Adrenal gland (tissue), 12 donors: ENCODE results near the gene TAF11L2. TPM values are rescaled to one million over a fixed set of nuclear protein-coding genes. Genes with fewer than 3 reads are reported as not detected.
"Not testable (repeated sequence)": the region's sequence is repeated elsewhere in the genome, so short reads cannot be mapped to it uniquely, and the experiment has no call there.

Experiments
- DNase-seq, 7 donors: peaks; one replicate each; pipeline ENCODE4 v3.0.0-alpha.2; 2019 to 2020
- H3K27ac ChIP-seq, 5 donors: fragments of 200-600 bp; sonication (generic) in 4 of 5; 1 replicate in 3 of 5; 2 replicates in 2 of 5; pipeline versions ENCODE4 v1.5.1 to v1.8.0; 2016 to 2020; ENCODE audit warnings: mild to moderate bottlenecking in 1 of 5
- H3K27me3 ChIP-seq: fragments of 200-600 bp; 2 replicates; pipeline ENCODE4 v1.8.0; 2021
- H3K36me3 ChIP-seq, 2 donors: fragments of 200-600 bp; replicated peaks in 1 of 2; 1 replicate in 1 of 2; 2 replicates in 1 of 2; pipeline versions ENCODE4 v1.5.1 to v1.8.0; 2018 to 2022
- H3K4me1 ChIP-seq, 2 donors: fragments of 200-600 bp; replicated peaks in 1 of 2; 1 replicate in 1 of 2; 2 replicates in 1 of 2; pipeline versions ENCODE4 v1.5.1 to v1.8.0; 2018 to 2021
- H3K4me3 ChIP-seq, 4 donors: fragments of 200-600 bp; sonication (generic) in 3 of 4; one replicate each; pipeline ENCODE4 v1.5.1; 2016 to 2018
- H3K9me3 ChIP-seq, 3 donors: fragments of 200-600 bp; sonication (generic) in 1 of 3; replicated peaks in 1 of 3; 1 replicate in 2 of 3; 2 replicates in 1 of 3; pipeline versions ENCODE4 v1.5.1 to v1.8.0; 2016 to 2021
- POLR2A ChIP-seq, 2 donors: fragments of 450-650 bp; IDR thresholded peaks; one replicate each; pipeline ENCODE4 v1.6.1; 2017; ENCODE audit warnings: antibody characterized with exemption in 2 of 2, mild to moderate bottlenecking in 2 of 2, moderate library complexity in 1 of 2
- WGBS, 4 donors: extraction: QIAGEN DNeasy Blood & Tissue Kit in 2 of 4; methylation state at CpG; one replicate each; pipeline versions ENCODE4 v1.1.5 to v1.1.7; 2013 to 2017; 5-methylcytosine and 5-hydroxymethylcytosine counted together
- intact Hi-C, 2 donors: fragments of 100-400 bp; cut with DNase I; formaldehyde crosslinking; loops; one replicate each; pipeline versions ENCODE4 v1.14.1 to v1.15.0; 2022 to 2023
- polyA plus RNA-seq, 3 donors: library from polyadenylated mRNA; stranded (reverse); fragments of 200-250 nt in 2 of 3; fragments of 350-450 nt in 1 of 3; fragmentation: Illumina TruSeq in 1 of 3; extraction: RNeasy Lipid Tissue Mini Kit (QIAGEN cat#74804) in 1 of 3; gene quantifications; one replicate each; pipeline ENCODE4 v1.2.3, GENCODE V29; 2013 to 2014
- total RNA-seq, 9 donors: library from RNA; depleted of rRNA in 4 of 9; stranded (reverse); fragments of >200 nt in 4 of 9; fragments of 120-200 nt in 1 of 9; fragmentation: NEBNext Ultra II Directional in 1 of 9; extraction: Animal tissue kit (Norgen Biotek cat#: 25700) in 1 of 9; gene quantifications; one replicate each; pipeline versions ENCODE4 v1.1.0 to v1.2.4, GENCODE V29; 2013 to 2023
- TF ChIP-seq, protein P1 (sequence below), 6 experiments: fragments of 450-650 bp in 4 of 6; fragments of 200-600 bp in 2 of 6; sonication (generic) in 1 of 6; IDR thresholded peaks; 1 replicate in 5 of 6; 2 replicates in 1 of 6; pipeline versions ENCODE4 v1.5.1 to v1.8.0; 2016 to 2021; ENCODE audit warnings: antibody characterized with exemption in 6 of 6, mild to moderate bottlenecking in 2 of 6, moderate library complexity in 1 of 6
- donor health status: healthy with polysubstance abuse.
- donor health status: Bipolar disorder and iron deficiency.
- donor health status: DM: yes; HTN: yes; CAD: no.
- donor health status: DM: no; HTN: no; CAD: no.
- donor health status: DM: no; HTN: no; CAD: no.
- donor health status: DM: yes; HTN: yes; CAD: no.

The TAF11L2 gene
- total and polyA plus RNA-seq, 12 donors: not detected

DNA sequence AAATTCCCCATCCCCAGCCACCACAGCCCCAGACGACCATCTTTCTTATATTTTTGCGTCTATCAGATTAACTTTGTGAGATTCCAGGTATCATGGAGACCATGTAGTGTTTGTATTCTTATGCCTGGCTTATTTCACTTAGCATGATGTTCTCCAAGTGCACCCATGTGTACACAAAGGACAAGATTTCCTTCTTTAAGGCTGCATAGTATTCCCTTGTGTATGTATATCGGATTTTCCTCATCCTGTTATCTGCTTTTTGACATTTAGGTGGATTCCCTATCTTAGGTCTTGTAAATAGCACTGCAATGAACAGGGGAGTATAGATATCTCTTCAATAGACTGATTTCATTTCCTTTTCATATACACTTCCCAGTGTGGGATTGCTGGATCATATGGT, 5.3 kb upstream of the TAF11L2 start:
- TF ChIP-seq POLR2A (IDR thresholded peaks at IDR 0.05): no peak
- TF ChIP-seq, protein P1, sequence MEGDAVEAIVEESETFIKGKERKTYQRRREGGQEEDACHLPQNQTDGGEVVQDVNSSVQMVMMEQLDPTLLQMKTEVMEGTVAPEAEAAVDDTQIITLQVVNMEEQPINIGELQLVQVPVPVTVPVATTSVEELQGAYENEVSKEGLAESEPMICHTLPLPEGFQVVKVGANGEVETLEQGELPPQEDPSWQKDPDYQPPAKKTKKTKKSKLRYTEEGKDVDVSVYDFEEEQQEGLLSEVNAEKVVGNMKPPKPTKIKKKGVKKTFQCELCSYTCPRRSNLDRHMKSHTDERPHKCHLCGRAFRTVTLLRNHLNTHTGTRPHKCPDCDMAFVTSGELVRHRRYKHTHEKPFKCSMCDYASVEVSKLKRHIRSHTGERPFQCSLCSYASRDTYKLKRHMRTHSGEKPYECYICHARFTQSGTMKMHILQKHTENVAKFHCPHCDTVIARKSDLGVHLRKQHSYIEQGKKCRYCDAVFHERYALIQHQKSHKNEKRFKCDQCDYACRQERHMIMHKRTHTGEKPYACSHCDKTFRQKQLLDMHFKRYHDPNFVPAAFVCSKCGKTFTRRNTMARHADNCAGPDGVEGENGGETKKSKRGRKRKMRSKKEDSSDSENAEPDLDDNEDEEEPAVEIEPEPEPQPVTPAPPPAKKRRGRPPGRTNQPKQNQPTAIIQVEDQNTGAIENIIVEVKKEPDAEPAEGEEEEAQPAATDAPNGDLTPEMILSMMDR (IDR thresholded peaks at IDR 0.05): no peak

GRCh38 chr5:17497446-17497845, 585 bp upstream of the TAF11L2 start:
- Histone ChIP-seq H3K4me3 (no peak overlapping the region), H3K36me3 (no peaks in the 10 kb centered on the region), H3K9me3 (no peaks in the 10 kb centered on the region), H3K27ac (no peak overlapping the region), H3K4me1 (no peaks in the 10 kb centered on the region), H3K27me3 (no peaks in the 10 kb centered on the region)
- intact Hi-C loops: no loop called here
- DNase-seq: no peak
- TF ChIP-seq, protein P1 (IDR thresholded peaks at IDR 0.05): no peak
- no peak for TF ChIP-seq POLR2A (IDR thresholded peaks at IDR 0.05)
- WGBS, 4 donors: 49 to 75% (median 68%) methylated on average over 4 of the region's 4 CpGs

More for the DNA sequence above, 5.3 kb upstream of the TAF11L2 start:
- no peaks in the 10 kb centered on the region for H3K9me3 ChIP-seq
- no peaks in the 10 kb centered on the region for H3K4me1 ChIP-seq
- H3K4me3 ChIP-seq: no peak overlapping the region
- H3K27ac ChIP-seq: no peak overlapping the region
- WGBS, 4 donors: 81 to 89% (median 85%) methylated on average over 3 of the region's 3 CpGs
- no peaks in the 10 kb centered on the region for H3K27me3 ChIP-seq
- intact Hi-C loops: no loop called here
- DNase-seq: no peak
- no peaks in the 10 kb centered on the region for H3K36me3 ChIP-seq

DNA sequence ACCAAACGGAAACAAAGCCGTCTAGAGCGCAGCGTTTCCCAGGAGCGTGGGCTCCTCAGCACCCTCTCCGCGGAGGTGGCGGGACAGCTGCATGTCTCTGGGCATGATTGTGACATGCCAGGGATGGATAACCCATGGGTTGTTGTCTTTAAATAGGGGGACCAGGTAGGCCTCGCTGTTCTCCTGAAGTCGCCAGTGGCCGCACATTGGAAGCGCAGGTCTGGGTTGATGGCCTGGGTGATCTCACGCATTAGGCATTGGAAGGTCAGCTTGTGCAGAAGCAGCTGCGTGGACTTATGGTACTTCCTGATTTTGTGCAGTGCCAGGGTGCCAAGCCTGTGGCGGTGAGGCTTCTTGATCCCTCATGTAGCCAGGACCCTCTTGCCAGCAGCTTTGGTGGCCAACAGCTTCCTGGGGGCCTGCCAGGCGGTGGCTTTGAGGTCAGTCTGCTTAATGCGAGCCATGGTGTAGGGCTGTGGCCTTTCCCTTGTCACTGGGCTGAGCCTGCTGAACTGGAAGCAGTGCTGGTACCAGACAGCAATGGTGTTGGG, 13.8 kb downstream of the TAF11L2 start:
- 83 to 90% (median 88%) methylated on average over 9 to 17 of the region's 17 CpGs for WGBS, 4 donors
- Histone ChIP-seq H3K9me3 (no peaks in the 10 kb centered on the region), H3K36me3 (no peaks in the 10 kb centered on the region), H3K4me1 (no peaks in the 10 kb centered on the region), H3K4me3 (no peak overlapping the region), H3K27ac (no peak overlapping the region), H3K27me3 (no peaks in the 10 kb centered on the region)
- no peak for DNase-seq
- intact Hi-C loops: no loop called here
- TF ChIP-seq, protein P1 (IDR thresholded peaks at IDR 0.05): no peak
- no peak for TF ChIP-seq POLR2A (IDR thresholded peaks at IDR 0.05)

DNA sequence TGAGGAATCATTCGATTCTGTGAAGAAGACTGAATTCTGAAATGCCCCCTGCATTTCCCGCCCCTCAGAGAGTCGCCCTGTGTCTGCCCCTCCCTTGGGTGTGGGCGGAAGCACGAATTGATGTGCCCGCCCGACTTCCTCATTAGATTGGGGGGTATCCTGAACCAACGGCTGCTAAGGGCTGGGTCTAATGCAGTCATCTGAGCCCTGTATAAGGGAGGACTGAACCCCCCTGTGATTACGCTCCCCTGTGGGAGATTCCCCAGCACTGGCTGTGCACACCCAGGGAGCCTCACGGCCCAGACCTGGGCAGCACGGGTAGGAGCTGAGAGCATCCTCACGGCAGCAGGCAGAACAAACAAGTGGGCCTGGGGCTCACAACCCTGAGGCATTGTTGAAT, 19.5 kb downstream of the TAF11L2 start:
- H3K4me1 ChIP-seq, H3K4me3 ChIP-seq, H3K36me3 ChIP-seq, intact Hi-C loops, H3K9me3 ChIP-seq, H3K27me3 ChIP-seq, H3K27ac ChIP-seq: not testable (repeated sequence)
- DNase-seq: peak in 3 of 7 donors; percentile 25 to 32 (median 31)
- WGBS, 4 donors: 73 to 83% (median 82%) methylated on average over 8 to 12 of the region's 12 CpGs

- H3K27me3 ChIP-seq, H3K4me3 ChIP-seq, H3K4me1 ChIP-seq, H3K9me3 ChIP-seq, H3K36me3 ChIP-seq, DNase-seq, H3K27ac ChIP-seq, intact Hi-C loops: not testable (repeated sequence)
- no CpG with 5 or more reads among the region's 15 CpGs for WGBS, 4 donors
Measured at GRCh38 chr5:17518067-17518466, 20.0 kb downstream of the TAF11L2 start, which contains the start of gene TAF11L3. Gene TAF11L3, plus strand, starts transcription at chr5:17518367.

GRCh38 chr5:17519508-17519907, 21.5 kb downstream of the TAF11L2 start:
- H3K36me3 ChIP-seq, H3K27ac ChIP-seq, DNase-seq, H3K4me3 ChIP-seq, H3K27me3 ChIP-seq, H3K9me3 ChIP-seq, H3K4me1 ChIP-seq, intact Hi-C loops: not testable (repeated sequence)
- 87 to 88% (median 87%) methylated on average over 8 to 10 of the region's 14 CpGs for WGBS, 4 donors

DNA sequence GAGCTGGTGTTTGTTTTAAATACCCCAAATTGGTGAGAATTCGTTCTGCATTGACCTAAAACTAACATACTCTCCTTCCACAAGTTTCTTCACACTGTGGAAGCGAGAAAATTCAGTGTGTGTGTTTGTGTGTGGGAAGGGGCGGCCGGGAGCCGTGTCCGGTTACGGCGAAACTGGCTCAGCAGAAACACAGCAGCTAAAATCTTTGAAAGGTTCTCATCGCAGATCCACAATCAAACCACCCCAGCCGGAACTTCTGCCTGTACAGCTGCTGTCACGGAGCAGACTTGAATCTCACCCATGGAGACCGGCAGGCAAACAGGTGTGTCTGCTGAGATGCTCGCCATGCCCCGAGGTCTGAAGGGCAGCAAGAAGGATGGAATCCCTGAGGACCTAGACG, 23.5 kb downstream of the TAF11L2 start, which contains the start of gene TAF11L4:
TAF11L4 (plus strand) TSS at position 301 of the 400 bp plus-strand sequence.
- H3K4me1 ChIP-seq, H3K27me3 ChIP-seq, DNase-seq, H3K36me3 ChIP-seq, H3K9me3 ChIP-seq, intact Hi-C loops, H3K27ac ChIP-seq, H3K4me3 ChIP-seq: not testable (repeated sequence)
- WGBS, 4 donors: no CpG with 5 or more reads among the region's 15 CpGs

DNA sequence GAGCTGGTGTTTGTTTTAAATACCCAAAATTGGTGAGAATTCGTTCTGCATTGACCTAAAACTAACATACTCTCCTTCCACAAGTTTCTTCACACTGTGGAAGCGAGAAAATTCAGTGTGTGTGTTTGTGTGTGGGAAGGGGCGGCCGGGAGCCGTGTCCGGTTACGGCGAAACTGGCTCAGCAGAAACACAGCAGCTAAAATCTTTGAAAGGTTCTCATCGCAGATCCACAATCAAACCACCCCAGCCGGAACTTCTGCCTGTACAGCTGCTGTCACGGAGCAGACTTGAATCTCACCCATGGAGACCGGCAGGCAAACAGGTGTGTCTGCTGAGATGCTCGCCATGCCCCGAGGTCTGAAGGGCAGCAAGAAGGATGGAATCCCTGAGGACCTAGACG, 26.9 kb downstream of the TAF11L2 start, which contains the start of gene TAF11L5:
TAF11L5 (plus strand) TSS at position 301 of the 400 bp plus-strand sequence.
- H3K4me1 ChIP-seq, H3K27ac ChIP-seq, H3K36me3 ChIP-seq, DNase-seq, H3K4me3 ChIP-seq, H3K27me3 ChIP-seq, intact Hi-C loops, H3K9me3 ChIP-seq: not testable (repeated sequence)
- no CpG with 5 or more reads among the region's 15 CpGs for WGBS, 4 donors
